ENCODE data around the gene KCNK3.

The KCNK3 gene

DNA sequence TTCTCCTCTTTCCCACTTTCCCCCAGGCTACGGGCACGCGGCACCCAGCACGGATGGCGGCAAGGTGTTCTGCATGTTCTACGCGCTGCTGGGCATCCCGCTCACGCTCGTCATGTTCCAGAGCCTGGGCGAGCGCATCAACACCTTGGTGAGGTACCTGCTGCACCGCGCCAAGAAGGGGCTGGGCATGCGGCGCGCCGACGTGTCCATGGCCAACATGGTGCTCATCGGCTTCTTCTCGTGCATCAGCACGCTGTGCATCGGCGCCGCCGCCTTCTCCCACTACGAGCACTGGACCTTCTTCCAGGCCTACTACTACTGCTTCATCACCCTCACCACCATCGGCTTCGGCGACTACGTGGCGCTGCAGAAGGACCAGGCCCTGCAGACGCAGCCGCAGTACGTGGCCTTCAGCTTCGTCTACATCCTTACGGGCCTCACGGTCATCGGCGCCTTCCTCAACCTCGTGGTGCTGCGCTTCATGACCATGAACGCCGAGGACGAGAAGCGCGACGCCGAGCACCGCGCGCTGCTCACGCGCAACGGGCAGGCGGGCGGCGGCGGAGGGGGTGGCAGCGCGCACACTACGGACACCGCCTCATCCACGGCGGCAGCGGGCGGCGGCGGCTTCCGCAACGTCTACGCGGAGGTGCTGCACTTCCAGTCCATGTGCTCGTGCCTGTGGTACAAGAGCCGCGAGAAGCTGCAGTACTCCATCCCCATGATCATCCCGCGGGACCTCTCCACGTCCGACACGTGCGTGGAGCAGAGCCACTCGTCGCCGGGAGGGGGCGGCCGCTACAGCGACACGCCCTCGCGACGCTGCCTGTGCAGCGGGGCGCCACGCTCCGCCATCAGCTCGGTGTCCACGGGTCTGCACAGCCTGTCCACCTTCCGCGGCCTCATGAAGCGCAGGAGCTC is 35.4 kb downstream of the KCNK3 start:
- in situ Hi-C loops (cut with MboI; ENCODE audit: low sequenced_read_pairs), result no loop called here

DNA sequence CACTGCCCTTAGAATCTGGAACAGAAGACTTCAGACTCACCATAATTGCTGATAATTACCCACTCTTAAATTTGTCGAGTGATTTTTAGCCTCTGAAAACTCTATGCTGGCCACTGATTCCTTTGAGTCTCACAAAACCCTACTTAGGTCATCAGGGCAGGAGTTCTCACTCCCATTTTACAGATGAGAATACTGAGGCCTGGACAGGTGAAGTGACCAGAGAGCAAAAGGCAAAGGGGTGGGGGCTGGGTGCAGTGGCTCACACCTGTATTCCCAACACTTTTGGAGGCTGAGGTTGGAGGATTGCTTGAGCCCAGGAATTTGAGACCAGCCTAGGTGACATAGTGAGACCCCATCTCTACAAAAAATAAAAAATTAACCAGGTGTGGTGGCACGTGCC is 36.8 kb downstream of the KCNK3 start:
- in situ Hi-C loops (cut with MboI; ENCODE audit: low sequenced_read_pairs), result no loop called here

- in situ Hi-C loops (cut with MboI; ENCODE audit: low sequenced_read_pairs), result no loop called here
Observed at GRCh38 chr2:26730549-26731344, 38.2 kb downstream of the KCNK3 start.

GRCh38 chr2:26731714-26732113 is 39.2 kb downstream of the KCNK3 start:
- in situ Hi-C loops (cut with MboI; ENCODE audit: low sequenced_read_pairs), result no loop called here

- in situ Hi-C loops (cut with MboI; ENCODE audit: low sequenced_read_pairs), result no loop called here
Observed at GRCh38 chr2:26732446-26732845, 39.9 kb downstream of the KCNK3 start.

DNA sequence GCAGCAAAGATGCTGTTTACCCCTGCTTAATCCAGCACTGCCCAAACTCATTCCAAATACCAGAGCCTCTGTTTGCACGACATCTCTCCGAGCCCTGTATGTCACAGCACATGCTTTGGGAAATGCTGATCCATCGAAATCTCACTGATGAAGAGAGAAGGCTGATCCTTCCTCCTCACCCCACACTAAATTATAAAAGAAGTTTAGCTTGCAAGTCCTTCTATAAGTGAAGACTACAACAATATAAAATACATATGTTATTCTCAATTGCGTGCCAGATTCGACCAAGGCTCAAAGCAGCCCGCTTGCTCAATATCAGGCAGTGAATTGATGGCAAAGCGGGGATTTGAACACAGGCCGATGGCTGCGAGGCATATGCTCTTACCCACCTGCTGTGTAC is 40.9 kb downstream of the KCNK3 start:
- in situ Hi-C loops (cut with MboI; ENCODE audit: low sequenced_read_pairs), result no loop called here

DNA sequence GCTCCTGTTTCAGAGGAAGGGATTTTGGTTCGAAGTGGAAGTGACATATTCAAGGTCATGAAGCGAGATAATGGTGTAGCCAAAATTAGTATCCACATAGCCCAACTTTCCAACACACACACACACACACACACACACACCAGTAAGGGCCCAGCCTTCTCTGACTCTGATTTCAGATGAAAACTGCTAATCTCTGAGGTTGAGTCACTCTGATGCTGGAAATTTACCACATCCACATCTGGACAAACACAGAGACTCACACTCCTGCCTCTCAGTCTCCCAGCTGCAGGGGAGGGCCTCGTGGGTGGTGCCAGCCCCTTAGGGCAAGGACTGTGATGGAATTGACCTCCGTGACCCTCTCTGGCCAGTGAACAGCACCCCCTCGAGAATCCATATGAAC is 42.6 kb downstream of the KCNK3 start:
- in situ Hi-C loops (cut with MboI; ENCODE audit: low sequenced_read_pairs), result no loop called here

DNA sequence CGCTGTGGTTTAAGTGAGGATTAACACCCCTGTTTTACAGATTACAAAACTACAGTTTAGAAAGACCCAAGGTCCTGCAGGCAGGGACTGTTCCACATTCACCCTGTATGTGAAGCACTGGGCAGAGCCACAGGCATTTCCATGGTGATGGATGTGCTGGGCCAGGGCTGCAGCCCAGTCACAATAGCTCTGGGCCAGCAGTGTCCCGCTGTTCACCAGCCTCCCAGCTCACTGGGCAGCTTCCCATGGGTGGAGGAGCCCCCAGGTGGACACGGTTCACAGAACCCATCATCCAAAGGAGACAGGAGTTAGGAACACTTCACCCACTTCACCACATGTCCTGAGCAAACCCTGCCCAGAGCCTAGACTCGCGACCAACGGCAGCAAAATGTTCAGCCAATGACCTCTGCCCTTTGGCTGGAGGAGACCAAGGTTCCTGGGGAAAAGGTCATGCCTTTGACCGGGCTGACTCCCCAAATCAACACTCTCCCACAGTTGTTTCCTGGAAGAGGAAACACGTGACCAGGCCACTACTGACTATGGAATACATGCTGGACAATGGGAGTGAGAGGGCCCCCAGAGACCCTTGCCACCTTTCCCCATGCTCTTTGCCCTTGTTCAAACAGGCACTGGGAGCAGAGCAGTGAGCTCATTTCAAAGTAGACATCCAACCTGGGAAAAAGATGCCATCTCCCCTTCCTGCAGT is 43.5 kb downstream of the KCNK3 start:
- in situ Hi-C loops (cut with MboI; ENCODE audit: low sequenced_read_pairs), result no loop called here

DNA sequence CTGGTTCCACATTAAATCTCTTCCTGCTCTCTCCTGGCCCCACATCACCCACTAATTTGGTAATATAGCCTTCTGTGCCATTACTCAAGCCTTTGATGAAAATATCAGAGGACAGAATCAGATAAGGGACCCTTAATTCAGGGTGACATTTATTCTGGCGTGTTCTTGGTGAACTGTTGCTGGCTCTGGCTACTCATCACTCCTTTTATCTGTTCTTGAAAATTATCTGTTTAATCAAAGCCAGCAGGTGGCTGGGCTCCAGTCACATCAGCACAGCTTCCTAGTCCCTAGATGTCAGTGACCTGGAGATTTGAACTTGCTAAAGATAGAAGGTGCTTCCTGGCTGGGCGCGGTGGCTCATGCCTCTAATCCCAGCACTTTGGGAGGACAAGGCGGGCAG is 44.7 kb downstream of the KCNK3 start:
- in situ Hi-C loops (cut with MboI; ENCODE audit: low sequenced_read_pairs), result no loop called here

DNA sequence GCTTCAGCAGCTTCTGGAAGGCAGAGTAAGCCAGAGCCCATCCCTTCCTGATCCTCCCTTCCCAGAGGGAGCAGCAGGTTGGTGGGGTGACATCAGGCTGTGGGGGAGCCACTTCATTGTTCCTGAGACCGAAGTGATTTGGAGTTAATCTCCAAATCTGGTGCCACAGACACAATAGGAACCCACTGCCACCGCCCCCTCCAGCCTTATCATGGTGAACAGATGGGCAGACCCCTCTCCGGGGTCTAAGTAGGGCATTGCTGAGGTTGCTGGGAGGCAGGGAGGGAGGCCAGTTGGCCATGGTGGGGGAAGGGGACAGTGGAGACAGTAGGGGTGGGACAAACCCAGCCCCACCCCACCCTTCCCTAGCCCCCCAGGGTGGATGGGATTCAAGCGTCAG is 46.0 kb downstream of the KCNK3 start:
- in situ Hi-C loops (cut with MboI; ENCODE audit: low sequenced_read_pairs), result no loop called here

GRCh38 chr2:26739514-26739913 is 47.0 kb downstream of the KCNK3 start:
- in situ Hi-C loops (cut with MboI; ENCODE audit: low sequenced_read_pairs), result no loop called here

DNA sequence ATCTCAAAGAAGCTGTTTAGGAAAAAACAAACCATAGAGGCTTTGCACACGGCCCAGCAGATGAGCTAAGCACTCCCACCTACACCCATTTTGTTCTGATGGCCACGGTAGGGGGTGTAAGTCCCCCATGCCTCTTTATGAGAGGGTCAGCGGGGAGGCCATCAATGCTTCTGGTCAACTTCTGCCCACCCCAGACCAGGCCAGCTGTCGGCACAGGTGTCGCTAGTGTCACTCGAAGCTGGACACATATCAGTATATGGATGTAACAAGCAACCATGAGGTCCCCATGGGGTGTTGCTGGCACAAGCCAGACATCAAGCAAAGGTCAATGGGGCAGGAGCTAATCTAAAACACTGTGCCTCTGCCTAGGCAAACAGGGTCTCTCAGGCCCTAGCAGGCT is 47.8 kb downstream of the KCNK3 start:
- in situ Hi-C loops (cut with MboI; ENCODE audit: low sequenced_read_pairs), result loop anchor here (10.0 kb wide), 1 partner anchor 136 kb away; no protein-coding TSS in a partner anchor

GRCh38 chr2:26740890-26741302 is 48.4 kb downstream of the KCNK3 start:
- in situ Hi-C loops (cut with MboI; ENCODE audit: low sequenced_read_pairs), result loop anchor here (10.0 kb wide), 1 partner anchor 136 kb away; no protein-coding TSS in a partner anchor

GRCh38 chr2:26742048-26742770 is 49.7 kb downstream of the KCNK3 start:
- in situ Hi-C loops (cut with MboI; ENCODE audit: low sequenced_read_pairs), result loop anchor here (10.0 kb wide), 1 partner anchor 137 kb away; no protein-coding TSS in a partner anchor

DNA sequence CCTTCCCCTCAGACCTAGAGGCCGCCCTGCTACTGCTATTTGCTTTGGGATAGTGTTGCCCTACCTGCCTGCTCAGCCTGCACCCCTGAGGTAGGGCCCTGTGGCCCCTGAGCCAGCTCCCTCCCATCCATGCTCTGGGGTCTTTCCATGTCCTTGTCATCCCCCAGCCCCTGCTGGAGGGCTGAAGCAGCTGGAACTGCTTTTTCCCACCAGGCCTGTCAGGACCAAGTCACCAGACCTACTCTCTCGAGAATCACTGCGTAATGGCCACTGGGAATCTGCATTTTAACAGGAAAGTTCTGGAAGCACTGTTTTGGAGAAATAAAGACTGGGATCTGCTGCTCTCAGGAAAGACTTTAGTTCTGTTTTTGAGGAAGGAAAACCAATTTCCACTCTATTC is 51.3 kb downstream of the KCNK3 start:
- in situ Hi-C loops (cut with MboI; ENCODE audit: low sequenced_read_pairs), result loop anchor here (10.0 kb wide), 1 partner anchor 139 kb away; no protein-coding TSS in a partner anchor

DNA sequence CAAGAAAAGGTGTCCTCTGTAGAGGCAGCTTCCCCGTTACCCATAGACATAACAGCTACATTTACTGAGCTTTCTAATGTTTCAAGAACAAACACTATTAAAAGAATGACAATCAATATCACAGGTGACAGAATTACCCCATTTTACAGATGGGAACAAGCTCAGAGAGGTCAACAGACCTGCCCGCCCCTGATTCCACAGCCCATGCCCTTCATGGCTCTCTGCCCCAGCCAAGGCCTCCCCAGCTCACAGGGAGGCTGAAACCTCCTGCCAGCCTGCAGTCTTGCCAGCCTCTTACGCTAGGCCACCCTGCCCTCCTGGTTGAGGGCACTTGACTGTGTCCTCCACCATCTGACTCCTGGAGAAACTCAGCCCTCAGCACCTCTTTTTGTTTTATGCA is 52.4 kb downstream of the KCNK3 start:
- in situ Hi-C loops (cut with MboI; ENCODE audit: low sequenced_read_pairs), result loop anchor here (10.0 kb wide), 1 partner anchor 140 kb away; no protein-coding TSS in a partner anchor

GRCh38 chr2:26745609-26746327 is 53.2 kb downstream of the KCNK3 start:
- in situ Hi-C loops (cut with MboI; ENCODE audit: low sequenced_read_pairs), result loop anchor here (10.0 kb wide), 1 partner anchor 141 kb away; no protein-coding TSS in a partner anchor

GRCh38 chr2:26746934-26747333 is 54.4 kb downstream of the KCNK3 start:
- in situ Hi-C loops (cut with MboI; ENCODE audit: low sequenced_read_pairs), result loop anchor here (10.0 kb wide), 1 partner anchor 142 kb away; no protein-coding TSS in a partner anchor

DNA sequence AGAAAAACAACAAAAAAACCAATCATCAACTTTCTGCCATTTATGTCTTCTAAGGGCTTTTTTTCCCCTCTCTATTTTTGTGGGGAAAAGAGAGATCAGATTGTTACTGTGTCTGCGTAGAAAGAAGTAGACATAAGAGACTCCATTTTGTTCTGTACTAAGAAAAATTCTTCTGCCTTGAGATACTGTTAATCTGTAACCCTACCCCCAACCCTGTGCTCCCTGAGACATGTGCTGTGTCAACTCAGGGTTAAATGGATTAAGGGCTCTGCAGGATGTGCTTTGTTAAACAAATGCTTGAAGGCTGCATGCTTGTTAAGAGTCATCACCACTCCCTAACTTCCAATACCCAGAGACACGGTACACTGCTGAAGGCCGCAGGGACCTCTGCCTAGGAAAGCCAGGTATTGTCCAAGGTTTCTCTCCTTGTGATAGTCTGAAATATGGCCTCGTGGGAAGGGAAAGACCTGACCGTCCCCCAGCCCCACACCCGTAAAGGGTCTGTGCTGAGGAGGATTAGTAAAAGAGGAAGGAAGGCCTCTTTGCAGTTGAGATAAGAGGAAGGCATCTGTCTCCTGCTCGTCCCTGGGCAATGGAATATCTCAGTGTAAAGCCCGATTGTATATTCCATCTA is 57.4 kb downstream of the KCNK3 start:
- in situ Hi-C loops (cut with MboI; ENCODE audit: low sequenced_read_pairs), result loop anchor here (10.0 kb wide), 1 partner anchor 145 kb away; no protein-coding TSS in a partner anchor
